ENCODE measurements around the gene MGAT4A.

The MGAT4A gene

DNA sequence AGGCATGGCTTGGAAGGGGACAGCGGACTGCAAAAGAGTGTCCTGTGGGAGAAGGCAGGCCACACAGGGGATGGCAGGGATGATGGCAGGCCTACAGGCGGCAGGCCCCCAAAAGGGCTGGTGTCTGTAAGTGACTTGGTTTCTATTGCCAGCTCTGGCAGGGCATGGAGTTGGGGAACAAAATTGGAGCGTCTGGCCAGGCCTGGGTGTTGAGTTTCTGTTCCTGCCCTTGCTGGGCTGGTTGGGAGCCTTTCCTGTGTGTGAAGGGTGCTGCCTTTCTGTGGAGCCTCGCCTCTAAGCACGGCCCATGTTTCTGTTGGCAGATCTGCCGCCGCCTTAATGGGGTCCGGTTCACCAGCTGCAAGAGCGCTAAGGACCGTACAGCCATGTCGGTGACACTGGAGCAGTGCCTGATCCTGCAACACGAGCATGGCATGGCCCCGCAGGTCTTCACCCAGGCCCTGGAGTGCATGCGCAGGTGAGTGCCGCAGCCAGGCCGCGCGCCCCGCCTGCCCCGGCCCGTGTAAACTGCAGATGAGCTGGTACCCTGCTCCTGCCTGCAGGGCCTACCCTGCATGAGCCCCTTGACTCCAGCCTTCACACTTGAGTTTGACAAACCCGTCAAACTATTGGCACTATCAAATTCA lies 154.1 kb downstream of the MGAT4A start:
- no peaks in the 10 kb centered on the region for H3K9me3 Mint-ChIP-seq
- H3K36me3 Mint-ChIP-seq (ENCODE audit: low read depth), result peaks cover 43% of the 10 kb centered on the region
- H3K27me3 Mint-ChIP-seq (ENCODE audit: low read depth), result no peaks in the 10 kb centered on the region
- no peak for DNase-seq (ENCODE audit: low spot score)
- H3K4me3 Mint-ChIP-seq, result no peak overlapping the region
- no peak overlapping the region for H3K27ac Mint-ChIP-seq
- peaks cover 3% of the 10 kb centered on the region for H3K4me1 Mint-ChIP-seq (ENCODE audit: low read depth)

DNA sequence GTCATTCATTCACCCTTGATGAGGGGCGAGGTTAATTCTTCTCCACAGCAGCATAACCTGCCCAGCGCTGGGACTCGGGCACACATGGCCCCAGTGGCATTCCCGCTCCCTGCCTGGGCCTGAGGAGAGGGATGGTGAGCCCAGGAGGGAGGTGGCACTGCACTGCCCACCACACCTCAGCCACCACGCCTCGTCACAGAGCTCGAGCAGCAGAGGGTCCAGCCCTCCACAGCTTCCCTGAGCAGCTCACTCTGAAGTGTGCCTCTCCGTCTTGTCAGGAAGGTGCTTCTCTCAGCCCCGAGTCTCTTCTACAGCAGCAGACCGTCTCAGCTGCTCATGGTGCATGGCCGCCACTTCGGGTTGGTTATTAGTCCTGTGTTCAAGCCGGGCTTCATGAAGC lies 157.5 kb downstream of the MGAT4A start:
- H3K27me3 Mint-ChIP-seq (ENCODE audit: low read depth), result no peaks in the 10 kb centered on the region
- no peak overlapping the region for H3K27ac Mint-ChIP-seq
- no peaks in the 10 kb centered on the region for H3K4me1 Mint-ChIP-seq (ENCODE audit: low read depth)
- H3K9me3 Mint-ChIP-seq, result no peaks in the 10 kb centered on the region
- DNase-seq (ENCODE audit: low spot score), result no peak
- H3K4me3 Mint-ChIP-seq, result no peak overlapping the region
- H3K36me3 Mint-ChIP-seq (ENCODE audit: low read depth), result peaks cover 54% of the 10 kb centered on the region

DNA sequence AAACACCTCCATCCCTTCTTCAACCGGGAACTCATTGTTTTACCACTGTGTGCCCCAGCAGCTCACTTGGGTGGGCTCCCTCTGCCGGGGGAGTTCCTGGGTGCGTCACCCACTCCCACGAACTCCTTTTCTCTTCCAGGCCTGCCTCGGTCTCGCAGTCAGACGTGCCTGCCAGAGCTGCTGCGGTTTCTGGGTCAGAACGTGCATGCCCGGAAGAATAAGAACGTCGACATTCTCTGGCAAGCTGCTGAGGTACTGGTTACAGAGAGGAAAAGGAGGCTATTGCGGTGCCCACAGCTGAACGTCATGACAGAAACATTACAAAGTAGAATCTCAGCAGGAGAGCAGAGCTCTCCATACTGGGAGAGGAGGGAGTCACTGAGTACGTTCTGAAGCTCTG lies 158.3 kb downstream of the MGAT4A start:
- no peak for DNase-seq (ENCODE audit: low spot score)
- H3K4me1 Mint-ChIP-seq (ENCODE audit: low read depth), result no peaks in the 10 kb centered on the region
- no peaks in the 10 kb centered on the region for H3K27me3 Mint-ChIP-seq (ENCODE audit: low read depth)
- H3K9me3 Mint-ChIP-seq, result no peaks in the 10 kb centered on the region
- no peak overlapping the region for H3K27ac Mint-ChIP-seq
- H3K4me3 Mint-ChIP-seq, result no peak overlapping the region
- peaks cover 47% of the 10 kb centered on the region for H3K36me3 Mint-ChIP-seq (ENCODE audit: low read depth)

GRCh38 chr2:98572211-98572610 lies 158.7 kb downstream of the MGAT4A start:
- H3K27ac Mint-ChIP-seq, result no peak overlapping the region
- no peaks in the 10 kb centered on the region for H3K4me1 Mint-ChIP-seq (ENCODE audit: low read depth)
- no peak overlapping the region for H3K4me3 Mint-ChIP-seq
- DNase-seq (ENCODE audit: low spot score), result no peak
- H3K9me3 Mint-ChIP-seq, result no peaks in the 10 kb centered on the region
- H3K36me3 Mint-ChIP-seq (ENCODE audit: low read depth), result peaks cover 47% of the 10 kb centered on the region
- no peaks in the 10 kb centered on the region for H3K27me3 Mint-ChIP-seq (ENCODE audit: low read depth)

DNA sequence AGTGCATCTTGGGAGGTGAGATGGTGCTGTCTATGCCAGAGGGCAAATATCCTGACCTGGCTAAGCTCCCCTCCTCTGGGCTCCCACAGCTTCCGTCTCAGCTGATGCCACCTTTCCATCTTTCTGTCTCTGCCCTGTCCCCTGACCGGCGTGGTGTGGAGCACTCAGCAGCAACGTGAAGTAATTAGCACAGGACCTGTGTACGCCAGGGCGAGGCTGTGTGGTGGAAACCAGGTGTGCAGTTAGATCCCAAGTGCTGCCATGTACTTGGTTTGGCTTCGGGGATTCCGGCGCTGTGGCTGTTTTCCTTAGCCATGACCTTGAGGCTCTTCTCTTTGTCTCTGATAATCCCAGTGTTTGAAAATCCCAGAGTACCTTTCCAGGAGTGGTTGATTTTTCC lies 159.1 kb downstream of the MGAT4A start:
- Mint-ChIP-seq H3K4me3 (no peak overlapping the region), H3K4me1 (ENCODE audit: low read depth) (no peaks in the 10 kb centered on the region), H3K36me3 (ENCODE audit: low read depth) (peaks cover 49% of the 10 kb centered on the region)

DNA sequence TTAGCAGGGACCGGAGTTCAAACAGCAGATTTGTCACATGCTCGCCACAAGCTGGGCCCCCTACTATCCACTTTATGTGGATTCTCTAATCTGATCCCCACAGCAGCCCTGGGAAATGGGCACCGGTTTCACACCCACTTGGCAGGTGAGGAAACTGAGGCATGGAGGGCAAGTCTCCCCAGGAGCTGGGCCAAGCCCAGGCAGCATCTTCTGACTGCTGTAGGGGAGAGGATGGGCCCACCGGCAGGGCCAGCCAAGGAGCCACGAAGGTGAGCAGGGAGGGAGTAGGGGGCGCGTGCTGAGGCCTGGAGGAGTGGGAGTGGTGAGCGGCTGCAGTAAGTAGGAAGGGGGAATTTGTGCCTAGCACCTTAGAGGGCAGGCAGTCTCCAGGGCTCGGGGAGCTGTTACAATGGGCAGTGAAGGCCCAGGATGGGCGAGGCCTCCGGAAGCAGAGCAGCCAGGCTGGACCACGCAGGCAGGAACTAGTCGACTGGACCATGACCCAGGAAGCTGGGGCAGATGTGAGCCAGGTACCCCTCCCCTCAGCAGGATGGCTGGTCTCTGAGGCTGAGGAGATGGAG lies 159.7 kb downstream of the MGAT4A start:
- no peaks in the 10 kb centered on the region for H3K9me3 Mint-ChIP-seq
- H3K27ac Mint-ChIP-seq, result no peak overlapping the region

More for the DNA sequence above, 159.1 kb downstream of the MGAT4A start:
- Mint-ChIP-seq H3K27me3 (ENCODE audit: low read depth) (no peaks in the 10 kb centered on the region), H3K27ac (no peak overlapping the region), H3K9me3 (no peaks in the 10 kb centered on the region)
- DNase-seq (ENCODE audit: low spot score), result no peak

DNA sequence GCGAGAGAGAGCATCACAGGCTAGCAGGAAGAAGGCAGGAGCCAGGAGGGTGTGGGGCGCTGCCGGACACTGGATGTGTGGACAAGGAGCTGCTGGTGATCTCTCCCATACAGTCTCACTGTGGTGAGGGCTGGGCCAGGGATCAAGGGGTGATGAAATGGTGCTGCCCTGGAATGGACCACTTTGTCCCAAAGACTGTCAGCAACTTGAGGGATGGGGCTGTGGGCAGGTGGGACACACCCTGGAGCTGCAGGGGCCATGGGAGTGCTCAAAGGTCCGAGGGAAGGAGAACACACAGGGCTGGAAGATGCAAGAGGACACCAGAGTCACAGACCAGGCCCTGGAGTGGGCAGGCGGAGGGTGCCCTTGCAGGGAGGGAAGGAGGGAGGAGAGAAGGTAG lies 160.6 kb downstream of the MGAT4A start:
- peak overlapping the region; percentile 43 for H3K27ac Mint-ChIP-seq
- no peaks in the 10 kb centered on the region for H3K27me3 Mint-ChIP-seq (ENCODE audit: low read depth)
- H3K9me3 Mint-ChIP-seq, result no peaks in the 10 kb centered on the region
- no peak for DNase-seq (ENCODE audit: low spot score)
- H3K4me3 Mint-ChIP-seq, result no peak overlapping the region
- H3K4me1 Mint-ChIP-seq (ENCODE audit: low read depth), result no peaks in the 10 kb centered on the region
- peaks cover 58% of the 10 kb centered on the region for H3K36me3 Mint-ChIP-seq (ENCODE audit: low read depth)

More for the DNA sequence above, 159.7 kb downstream of the MGAT4A start:
- DNase-seq (ENCODE audit: low spot score), result no peak
- H3K27me3 Mint-ChIP-seq (ENCODE audit: low read depth), result no peaks in the 10 kb centered on the region
- no peaks in the 10 kb centered on the region for H3K4me1 Mint-ChIP-seq (ENCODE audit: low read depth)
- peaks cover 54% of the 10 kb centered on the region for H3K36me3 Mint-ChIP-seq (ENCODE audit: low read depth)
- H3K4me3 Mint-ChIP-seq, result no peak overlapping the region

DNA sequence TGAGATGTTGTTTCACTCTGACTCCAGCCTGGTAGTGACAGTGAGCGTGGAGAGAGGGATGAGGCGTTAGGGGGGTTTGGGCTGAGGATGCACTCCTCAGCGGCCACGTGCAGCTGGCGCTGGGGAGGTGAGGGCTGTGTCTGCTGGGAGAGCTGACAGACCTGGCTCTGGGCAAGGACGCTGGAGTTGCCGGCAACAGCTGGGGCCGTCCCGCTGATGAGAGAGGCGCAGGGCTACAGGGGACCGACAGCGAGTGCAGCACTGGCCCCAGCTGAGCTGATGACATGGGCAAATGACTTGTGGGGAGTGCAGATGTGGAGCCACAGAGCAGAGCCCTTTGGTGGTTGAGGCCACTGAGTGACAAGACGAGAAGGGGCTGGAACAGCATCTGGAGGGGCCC lies 161.0 kb downstream of the MGAT4A start:
- H3K27ac Mint-ChIP-seq, result peak overlapping the region; percentile 43
- no peaks in the 10 kb centered on the region for H3K4me1 Mint-ChIP-seq (ENCODE audit: low read depth)
- H3K36me3 Mint-ChIP-seq (ENCODE audit: low read depth), result peaks cover 53% of the 10 kb centered on the region
- no peaks in the 10 kb centered on the region for H3K27me3 Mint-ChIP-seq (ENCODE audit: low read depth)
- H3K9me3 Mint-ChIP-seq, result no peaks in the 10 kb centered on the region
- no peak overlapping the region for H3K4me3 Mint-ChIP-seq
- no peak for DNase-seq (ENCODE audit: low spot score)

DNA sequence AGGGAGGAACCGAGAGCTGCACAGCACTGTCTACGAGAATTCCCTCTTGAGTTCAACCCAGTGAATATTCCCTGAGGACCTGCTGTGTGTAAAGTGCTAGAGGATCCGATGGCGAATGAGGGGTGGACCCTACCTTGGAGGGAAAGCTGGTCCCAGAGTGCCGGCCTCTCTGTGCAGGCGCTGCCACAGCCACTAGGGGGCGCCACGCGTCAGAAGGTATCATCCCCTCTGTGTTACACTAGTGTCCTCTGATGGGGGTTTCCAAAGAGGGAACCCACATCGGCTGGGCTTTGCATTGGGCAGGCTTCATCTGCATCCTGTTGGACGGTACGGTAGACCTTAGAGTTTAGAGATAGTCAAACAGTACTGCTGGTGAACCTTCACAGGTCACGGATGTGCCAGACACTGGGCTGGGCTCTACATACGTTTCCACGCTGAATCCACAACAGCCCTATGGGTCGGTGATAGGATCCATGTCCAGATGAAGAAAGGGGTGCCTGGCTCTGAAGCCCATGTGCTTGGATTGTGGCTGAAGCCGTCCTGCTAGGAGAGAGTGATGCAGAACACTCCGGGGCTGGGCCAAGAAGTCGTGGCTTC lies 161.6 kb downstream of the MGAT4A start:
- H3K27me3 Mint-ChIP-seq (ENCODE audit: low read depth), result no peaks in the 10 kb centered on the region
- no peaks in the 10 kb centered on the region for H3K9me3 Mint-ChIP-seq
- no peak overlapping the region for H3K4me3 Mint-ChIP-seq
- DNase-seq (ENCODE audit: low spot score), result peak; percentile 40
- H3K4me1 Mint-ChIP-seq (ENCODE audit: low read depth), result no peaks in the 10 kb centered on the region
- peak overlapping the region; percentile 31 for H3K27ac Mint-ChIP-seq
- H3K36me3 Mint-ChIP-seq (ENCODE audit: low read depth), result peaks cover 53% of the 10 kb centered on the region
